Tibial nerve (tissue), 3 donors: ENCODE data around the gene THSD4.

Experiments used
- CTCF ChIP-seq, 5 experiments: fragments of 200-600 bp in 3 of 5; fragments of 450-650 bp in 2 of 5; sonication (generic) in 3 of 5; IDR thresholded peaks; one replicate each; pipeline ENCODE4 v1.5.1; 2016 to 2019; ENCODE audit warnings: antibody characterized with exemption in 5 of 5, mild to moderate bottlenecking in 3 of 5, moderate library complexity in 2 of 5
- POLR2A ChIP-seq, 2 donors: fragments of 450-650 bp; IDR thresholded peaks; one replicate each; pipeline ENCODE4 v1.6.1; 2017; ENCODE audit warnings: antibody characterized with exemption in 2 of 2, mild to moderate bottlenecking in 2 of 2, moderate library complexity in 2 of 2

- TF ChIP-seq POLR2A (IDR thresholded peaks at IDR 0.05), result no peak
- no peak for TF ChIP-seq CTCF (IDR thresholded peaks at IDR 0.05)
Observed at GRCh38 chr15:71830981-71831380, 715.7 kb downstream of the THSD4 start.
